HL-60 (cell line): Measurements from ENCODE around the gene PARD3.
A peak's percentile ranks its signal among the peaks of the same experiment; 100 is the strongest.

Source experiments
- DNase-seq, 2 experiments: peaks; one replicate each; pipeline ENCODE4 v3.0.0-alpha.2; 2010 to 2020; ENCODE audit warnings: low read depth in 1 of 2, low spot score in 1 of 2
- H3K27ac ChIP-seq: fragments of 250-450 bp; sonication (Bioruptor Pico); replicated peaks from 2 replicates; pipeline ENCODE4 v1.5.1; 2020; ENCODE audit warnings: mild to moderate bottlenecking, moderate library complexity
- H3K27me3 ChIP-seq: fragments of 250-450 bp; sonication (Bioruptor Pico); 2 replicates; pipeline ENCODE4 v1.5.1; 2021; ENCODE audit warnings: mild to moderate bottlenecking, moderate library complexity; ENCODE audit not compliant: insufficient read depth, poor library complexity, severe bottlenecking
- H3K4me3 ChIP-seq: replicated peaks from 2 replicates; pipeline ENCODE4 v1.5.1; 2011; ENCODE audit warnings: mild to moderate bottlenecking, control low read depth, low read length; ENCODE audit not compliant: insufficient read depth
- CTCF ChIP-seq: IDR thresholded peaks from one replicate; pipeline ENCODE4 v1.5.1; 2011; ENCODE audit warnings: low read length, control low read depth, inconsistent platforms; ENCODE audit not compliant: insufficient read depth
- GABPA ChIP-seq: IDR thresholded peaks from 2 replicates; pipeline ENCODE4 v1.6.1; 2012; ENCODE audit warnings: low read depth
- POLR2AphosphoS5 ChIP-seq: IDR thresholded peaks from 2 replicates; pipeline ENCODE4 v1.6.1; 2012; ENCODE audit warnings: low read depth
- REST ChIP-seq: IDR thresholded peaks from 2 replicates; pipeline ENCODE4 v1.6.1; 2012; ENCODE audit warnings: low read depth; ENCODE audit not compliant: insufficient replicate concordance
- SPI1 ChIP-seq: IDR thresholded peaks from 2 replicates; pipeline ENCODE4 v1.6.1; 2012; ENCODE audit warnings: low read depth, mild to moderate bottlenecking, borderline replicate concordance

The PARD3 gene

GRCh38 chr10:34377833-34378232 is 437.3 kb downstream of the PARD3 start:
- H3K4me3 ChIP-seq = no peak overlapping the region
- H3K27me3 ChIP-seq = no peaks in the 10 kb centered on the region
- TF ChIP-seq REST (no peak), POLR2AphosphoS5 (no peak), CTCF (no peak), SPI1 (no peak), GABPA (no peak)
- no peak overlapping the region for H3K27ac ChIP-seq
- no peak for DNase-seq

- Histone ChIP-seq H3K27me3 (no peaks in the 10 kb centered on the region), H3K27ac (no peak overlapping the region), H3K4me3 (no peak overlapping the region)
- DNase-seq = peak; percentile 14 to 17
- TF ChIP-seq CTCF = no peak
- TF ChIP-seq SPI1 = no peak
- no peak for TF ChIP-seq POLR2AphosphoS5
- TF ChIP-seq REST = no peak
- no peak for TF ChIP-seq GABPA
Measured at GRCh38 chr10:34374356-34375045, 440.6 kb downstream of the PARD3 start.

GRCh38 chr10:34373211-34373610 is 441.9 kb downstream of the PARD3 start:
- H3K4me3 ChIP-seq = no peak overlapping the region
- H3K27ac ChIP-seq = no peak overlapping the region
- DNase-seq = no peak
- no peaks in the 10 kb centered on the region for H3K27me3 ChIP-seq
- TF ChIP-seq REST (no peak), CTCF (no peak), GABPA (no peak), SPI1 (no peak), POLR2AphosphoS5 (no peak)
